Stimulated activated CD8-positive, alpha-beta memory T cell treated with anti-CD3 and anti-CD28 coated beads, Interleukin-15, amount 100 ng/mL, for 24 hours (primary cell): Measurements from ENCODE around the gene GP9.
"Not testable (repeated sequence)": the region's sequence is repeated elsewhere in the genome, so short reads cannot be mapped to it uniquely, and the experiment has no call there.

Source experiments
- DNase-seq: peaks from one replicate; pipeline ENCODE4 v3.0.0-alpha.2; 2020; ENCODE audit warnings: low read depth

GP9 gene

GRCh38 chr3:129070086-129070885 is 9.7 kb downstream of the GP9 start:
- DNase-seq: no peak

- DNase-seq: no peak
These were observed 16.6 kb downstream of the GP9 start for GRCh38 chr3:129077222-129077621.

DNA sequence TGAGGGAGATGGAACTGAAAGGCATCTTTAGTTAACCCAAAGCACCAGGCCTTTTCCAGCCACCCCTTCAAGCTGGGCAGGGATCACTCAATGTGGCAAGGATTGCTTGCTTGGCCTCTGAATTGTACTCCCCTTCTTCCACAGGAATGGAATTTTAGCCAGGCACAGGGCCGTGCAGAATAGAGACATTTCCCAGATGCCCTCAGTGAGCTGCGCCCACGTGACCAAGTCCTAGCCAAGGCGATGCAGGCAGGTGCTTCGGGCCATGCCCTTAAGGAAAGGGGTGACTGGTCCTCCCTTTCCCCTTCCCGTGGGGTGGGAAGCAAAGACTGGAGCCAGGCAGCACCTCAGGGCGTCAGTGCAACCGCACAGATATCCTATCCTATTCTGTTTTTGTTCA is 17.9 kb downstream of the GP9 start:
- no peak for DNase-seq

GRCh38 chr3:129081503-129081902 is 20.9 kb downstream of the GP9 start:
- no peak for DNase-seq

DNA sequence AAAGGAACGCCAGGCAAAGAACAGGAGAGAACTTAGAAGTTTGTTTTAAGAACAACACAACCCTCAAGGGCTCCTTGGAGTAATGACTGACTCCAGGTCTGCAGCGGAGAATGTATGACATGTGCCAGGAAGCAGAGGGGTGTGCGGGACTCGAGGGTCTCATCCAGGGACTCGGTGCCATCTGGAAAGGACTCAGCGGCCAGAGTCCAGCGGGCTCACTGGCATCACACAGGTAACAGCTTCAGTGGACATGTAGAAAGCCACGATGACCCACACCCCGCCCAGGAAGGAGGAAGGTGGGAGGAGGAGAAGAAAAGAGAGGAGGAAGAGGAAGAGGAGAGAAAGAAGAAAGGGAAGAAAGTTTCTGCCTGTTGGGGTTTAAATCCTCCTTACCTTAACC is 21.4 kb downstream of the GP9 start:
- no peak for DNase-seq

- DNase-seq: no peak
These were observed 23.9 kb downstream of the GP9 start for GRCh38 chr3:129084501-129084900.

GRCh38 chr3:129085165-129085715 is 24.7 kb downstream of the GP9 start:
- no peak for DNase-seq

DNA sequence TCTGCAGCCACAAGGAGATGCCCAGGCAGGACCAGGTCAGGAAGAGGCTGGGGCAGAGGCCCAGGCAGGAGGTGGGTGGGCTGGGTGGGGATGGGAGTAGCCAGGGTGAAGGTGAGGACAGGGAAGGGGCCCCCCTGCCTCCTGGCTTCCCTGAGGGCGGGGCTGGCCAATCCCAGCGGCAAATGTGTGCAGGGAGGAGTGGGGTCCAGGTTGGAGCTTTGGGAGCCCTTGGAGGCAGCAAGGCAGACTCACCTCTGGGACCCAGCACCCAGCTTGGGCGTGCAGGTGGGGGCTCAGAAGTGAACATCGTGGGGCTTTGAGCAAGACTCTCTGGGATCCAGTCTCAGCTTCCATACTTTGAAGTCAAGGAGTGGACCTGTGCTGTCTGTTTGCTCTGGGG is 25.2 kb downstream of the GP9 start:
- DNase-seq: no peak

- no peak for DNase-seq
These were observed 26.6 kb downstream of the GP9 start for GRCh38 chr3:129087138-129087702.

GRCh38 chr3:129087904-129088303 is 27.3 kb downstream of the GP9 start:
- DNase-seq: not testable (repeated sequence)

DNA sequence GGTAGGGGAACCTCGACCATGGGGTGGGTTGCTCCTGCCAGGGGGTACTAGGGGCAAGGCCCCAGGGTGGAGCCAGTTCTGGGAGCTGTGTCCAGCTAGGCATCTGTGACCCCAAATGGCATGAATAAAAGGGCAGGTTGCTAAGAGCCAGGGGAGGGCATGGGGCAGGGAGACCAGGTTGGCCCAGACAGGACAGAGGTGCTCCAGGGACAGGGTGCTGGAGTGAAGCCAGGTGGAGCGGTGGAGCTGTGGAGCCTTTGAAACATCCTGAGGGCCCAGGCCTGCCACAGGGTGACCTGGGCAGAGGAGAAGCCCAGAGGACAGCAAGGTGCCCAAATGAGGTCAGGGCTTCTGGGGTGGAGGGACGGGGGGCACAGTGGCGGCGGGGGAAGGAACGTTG is 27.7 kb downstream of the GP9 start:
- not testable (repeated sequence) for DNase-seq

DNA sequence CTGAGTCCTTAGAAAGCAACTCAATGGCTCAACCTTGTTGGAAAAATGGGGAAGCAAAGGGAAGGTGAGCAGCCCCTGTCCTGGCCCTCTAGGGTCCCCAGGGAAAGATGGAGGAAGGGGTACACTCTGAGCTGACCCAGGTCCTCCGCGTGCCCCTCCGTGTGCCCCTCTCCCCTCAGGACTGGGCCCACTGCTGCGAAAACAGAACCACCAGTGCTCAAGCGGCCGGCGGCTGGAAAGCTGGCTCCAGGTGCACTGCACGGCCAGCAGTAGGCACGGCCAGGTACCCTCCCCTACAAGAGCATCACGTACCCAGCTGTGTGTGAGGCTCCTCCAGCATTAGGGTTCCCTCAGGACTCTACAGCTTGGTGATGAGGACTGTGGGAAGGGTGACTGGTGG is 34.7 kb downstream of the GP9 start:
- DNase-seq: no peak

DNA sequence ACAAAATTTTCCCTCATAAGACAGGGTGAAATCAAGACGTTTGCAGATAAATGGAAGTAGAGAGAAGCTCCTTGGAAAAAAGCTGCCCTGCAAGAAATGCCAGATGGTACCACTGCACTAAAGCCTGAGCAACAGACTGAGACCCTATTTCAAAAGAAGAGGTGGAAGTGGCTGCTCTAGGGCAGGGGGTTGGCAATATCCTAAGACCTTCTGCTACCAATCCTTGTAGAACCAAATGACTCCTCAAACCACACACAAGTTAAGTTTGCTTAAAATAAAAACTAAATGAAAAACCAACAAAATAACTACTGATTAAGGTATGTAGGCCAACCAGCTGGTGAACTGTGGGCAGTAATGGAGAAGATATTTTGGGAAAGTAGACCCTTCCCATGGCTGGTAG is 39.7 kb downstream of the GP9 start:
- DNase-seq: no peak

DNA sequence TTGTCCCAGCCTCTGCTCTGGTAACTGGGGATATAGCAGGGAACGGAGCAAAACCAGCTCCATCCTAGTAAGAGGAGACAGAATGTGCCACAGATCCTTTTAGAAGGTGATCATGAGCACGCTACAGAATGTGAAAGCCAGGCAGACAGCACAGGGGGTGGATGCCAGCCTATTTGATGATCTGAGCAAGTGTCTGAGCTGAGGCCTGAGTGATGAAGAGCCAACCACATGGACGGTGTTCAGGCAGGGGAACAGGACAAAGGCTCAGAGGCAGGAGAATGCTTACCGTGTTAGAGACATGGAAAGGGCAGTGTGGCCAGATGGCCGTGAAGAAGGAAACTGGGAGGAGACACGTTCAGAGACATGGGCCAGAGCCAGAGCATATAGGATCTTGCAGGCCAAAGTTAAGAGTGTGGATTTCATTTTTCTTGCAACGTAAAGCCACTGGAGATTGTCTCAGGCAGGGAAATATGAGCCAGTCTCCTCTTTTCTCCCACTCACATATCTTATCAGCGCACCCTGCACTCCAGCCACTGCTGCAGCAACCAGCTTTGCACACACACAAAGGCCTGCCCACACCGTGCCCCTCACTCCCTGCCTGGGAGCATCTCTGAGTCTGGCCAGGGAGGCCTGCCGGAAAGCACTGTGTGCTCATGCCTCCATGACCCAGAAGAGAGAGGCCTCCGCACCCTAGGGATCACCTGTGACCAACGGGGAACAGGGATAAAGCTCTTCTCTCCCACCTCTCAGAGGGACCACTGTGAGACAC is 41.0 kb downstream of the GP9 start:
- no peak for DNase-seq

DNA sequence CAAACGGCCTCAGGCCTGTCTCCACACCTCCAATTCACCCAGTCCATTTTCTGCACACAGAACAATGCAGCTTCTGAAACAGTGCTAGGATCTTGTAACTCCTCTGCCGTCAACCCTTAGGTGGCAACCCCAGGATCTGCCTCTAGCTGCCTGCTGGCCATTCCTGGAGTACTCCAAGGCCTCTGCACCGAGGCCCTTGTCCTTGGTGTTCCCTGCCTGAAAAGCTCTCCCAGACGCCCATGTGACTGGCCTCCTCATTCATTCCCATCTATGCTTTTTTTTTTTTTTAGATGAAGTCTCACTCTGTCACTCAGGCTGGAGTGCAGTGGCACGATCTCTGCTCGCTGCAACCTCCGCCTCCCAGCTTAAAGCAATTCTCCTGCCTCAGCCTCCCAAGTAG is 42.7 kb downstream of the GP9 start:
- no peak for DNase-seq

DNA sequence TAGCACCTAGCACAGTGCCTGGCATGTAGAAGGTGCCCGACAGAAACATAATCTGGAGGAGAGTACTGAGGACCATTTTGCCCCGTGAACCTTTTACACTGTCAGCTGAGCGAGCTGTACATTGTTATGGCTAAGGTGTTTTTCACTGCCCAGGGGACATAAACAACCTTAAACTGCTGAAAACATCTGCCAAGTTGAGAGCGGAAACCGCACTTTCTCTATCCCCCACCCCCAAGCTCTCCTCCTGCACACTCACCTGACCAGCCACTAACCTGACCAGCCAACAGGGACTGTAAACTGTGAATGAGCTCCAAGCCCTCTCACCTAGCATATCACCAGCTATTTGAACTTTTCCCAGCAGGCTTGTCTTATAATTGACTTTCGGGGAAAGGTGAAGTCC is 43.5 kb downstream of the GP9 start:
- no peak for DNase-seq

- no peak for DNase-seq
These were observed 44.0 kb downstream of the GP9 start for GRCh38 chr3:129104498-129105079.

GRCh38 chr3:129105862-129106261 is 45.3 kb downstream of the GP9 start:
- DNase-seq: no peak

GRCh38 chr3:129106320-129106719 is 45.7 kb downstream of the GP9 start:
- DNase-seq: no peak

DNA sequence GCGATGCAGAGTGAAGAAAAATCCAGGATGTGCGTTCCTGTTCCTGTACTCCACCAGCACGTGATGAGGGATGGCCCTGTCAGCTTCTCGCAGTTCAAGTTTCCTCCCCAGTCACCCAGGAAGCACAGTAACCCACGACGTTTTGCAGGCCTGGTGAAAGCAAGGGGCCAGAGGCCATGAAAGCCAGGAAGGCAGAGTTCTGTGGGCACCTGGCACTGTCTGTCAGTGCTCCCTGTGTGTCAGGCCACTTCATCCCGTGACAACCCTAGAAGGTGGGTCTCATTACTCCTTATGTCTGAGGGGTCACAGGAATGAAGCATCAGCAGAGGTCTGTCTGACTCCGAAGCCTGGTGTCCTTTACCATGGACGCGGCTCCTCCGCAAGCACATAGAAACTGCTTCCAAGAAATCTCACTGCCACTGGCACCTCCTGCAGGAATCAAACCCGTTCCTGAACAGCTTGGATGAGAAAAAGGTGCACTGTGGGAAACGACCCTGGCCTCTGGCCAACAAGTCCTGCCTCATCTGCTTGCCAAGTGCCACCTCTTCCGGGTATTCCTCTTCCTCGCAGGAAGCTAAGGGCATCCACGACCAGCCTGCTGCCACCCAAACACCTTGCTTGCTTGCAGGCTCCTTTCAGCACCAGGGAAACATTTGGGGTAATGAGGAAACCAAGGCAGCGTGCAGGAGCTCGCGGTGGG is 46.4 kb downstream of the GP9 start:
- no peak for DNase-seq

DNA sequence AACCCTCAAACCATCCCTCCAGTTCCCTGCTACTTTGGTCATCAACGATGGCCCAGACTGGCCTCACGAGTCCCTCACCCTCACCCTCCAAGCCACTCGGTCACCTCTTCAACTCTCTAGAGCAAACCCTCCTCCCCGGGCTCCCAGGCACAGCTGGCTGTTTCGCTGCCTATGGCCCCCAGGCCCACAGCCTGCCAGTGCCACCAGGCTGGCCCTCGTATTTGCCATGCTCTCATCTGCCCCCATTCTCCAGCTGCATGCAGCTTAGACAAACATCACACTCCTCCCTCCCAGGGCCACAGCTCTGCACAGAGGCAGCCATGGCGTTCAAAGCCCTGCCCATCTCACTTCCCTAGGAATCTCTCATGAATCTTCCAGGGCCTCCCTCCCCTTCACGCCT is 47.2 kb downstream of the GP9 start:
- DNase-seq: no peak
